Stimulated activated naive CD8-positive, alpha-beta T cell treated with anti-CD3 and anti-CD28 coated beads, Interleukin-15, amount 100 ng/mL, for 72 hours (primary cell): ENCODE results near the gene ACTL6B.
A peak's percentile ranks its signal among the peaks of the same experiment; 100 is the strongest.

Experiments
- ATAC-seq: fragments of 150-1000 bp; cut with Tn5 transposase; 2 replicates; pipeline ENCODE4 v1.10.0; 2021; ENCODE audit warnings: mild to moderate bottlenecking, moderate library complexity
- DNase-seq, 2 donors: peaks; one replicate each; pipeline ENCODE4 v3.0.0; 2021 to 2022
- H3K27ac Mint-ChIP-seq, 2 donors: one replicate each; pipeline ENCODE4 v1.8.0; 2022; ENCODE audit warnings: mild to moderate bottlenecking in 2 of 2, mixed read lengths in 2 of 2, moderate library complexity in 2 of 2
- H3K27me3 Mint-ChIP-seq: one replicate; pipeline ENCODE4 v1.8.0; 2022; ENCODE audit warnings: mixed read lengths
- H3K4me1 Mint-ChIP-seq: one replicate; pipeline ENCODE4 v1.8.0; 2022; ENCODE audit warnings: mild to moderate bottlenecking, mixed read lengths
- H3K4me3 Mint-ChIP-seq, 2 donors: one replicate each; pipeline ENCODE4 v1.8.0; 2022; ENCODE audit warnings: mild to moderate bottlenecking in 2 of 2, mixed read lengths in 2 of 2, moderate library complexity in 1 of 2
- H3K9me3 Mint-ChIP-seq, 2 donors: one replicate each; pipeline ENCODE4 v1.8.0; 2022; ENCODE audit warnings: mixed read lengths in 2 of 2

ACTL6B gene

DNA sequence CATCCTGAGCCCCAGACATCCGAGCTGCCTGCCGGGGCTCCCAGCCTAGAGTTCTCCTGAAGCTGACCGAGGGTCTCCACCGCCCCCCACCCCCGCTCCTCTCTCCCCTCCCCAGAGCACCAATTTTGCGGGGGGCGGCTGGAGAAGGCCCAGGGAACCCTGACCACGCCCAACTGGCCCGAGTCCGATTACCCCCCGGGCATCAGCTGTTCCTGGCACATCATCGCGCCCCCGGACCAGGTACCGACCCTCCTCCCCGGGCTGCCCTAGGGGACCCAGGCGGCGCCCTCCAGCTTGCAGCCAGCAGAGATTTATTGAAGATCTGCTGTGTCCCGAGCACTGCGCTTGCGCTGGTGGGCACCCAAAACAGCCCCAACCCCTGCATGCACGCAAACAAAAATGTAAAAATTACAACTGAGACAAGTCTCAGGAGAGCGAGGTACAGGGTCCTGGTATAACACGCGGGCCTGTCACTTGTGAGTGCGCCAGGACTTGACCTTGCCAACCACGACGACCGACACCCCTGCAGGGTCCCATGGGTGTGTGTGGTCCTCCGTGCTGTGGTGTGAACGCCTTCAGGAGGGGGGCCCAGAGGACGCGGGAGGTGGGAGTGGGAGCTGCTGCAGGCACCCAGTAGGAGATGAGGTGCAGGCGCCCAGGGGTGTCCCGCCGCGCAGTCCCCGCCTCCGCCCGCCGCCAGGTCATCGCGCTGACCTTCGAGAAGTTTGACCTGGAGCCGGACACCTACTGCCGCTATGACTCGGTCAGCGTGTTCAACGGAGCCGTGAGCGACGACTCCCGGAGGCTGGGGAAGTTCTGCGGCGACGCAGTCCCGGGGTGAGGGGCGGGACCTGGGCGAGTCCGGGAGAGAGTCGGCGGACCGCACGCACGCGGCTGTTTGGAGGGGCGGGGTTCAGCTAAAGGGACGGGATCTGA is 51.0 kb downstream of the ACTL6B start:
- DNase-seq (peak in 1 of 2 donors; percentile 45), ATAC-seq (peak; percentile 30)
- Mint-ChIP-seq H3K9me3 (no peaks in the 10 kb centered on the region), H3K27me3 (peaks cover 11% of the 10 kb centered on the region), H3K27ac (peak overlapping the region in 1 of 2 donors; percentile 89), H3K4me1 (peaks cover 26% of the 10 kb centered on the region), H3K4me3 (peak overlapping the region; percentile 83 to 96)

GRCh38 chr7:100604028-100604975 is 51.9 kb downstream of the ACTL6B start:
- DNase-seq (peak; percentile 81 to 88), ATAC-seq (peak; percentile 82)
- H3K4me1 Mint-ChIP-seq: peaks cover 26% of the 10 kb centered on the region
- H3K4me3 Mint-ChIP-seq: peak overlapping the region; percentile 83 to 96
- peak overlapping the region in 1 of 2 donors; percentile 92 for H3K27ac Mint-ChIP-seq
- no peaks in the 10 kb centered on the region for H3K9me3 Mint-ChIP-seq
- H3K27me3 Mint-ChIP-seq: peaks cover 11% of the 10 kb centered on the region

DNA sequence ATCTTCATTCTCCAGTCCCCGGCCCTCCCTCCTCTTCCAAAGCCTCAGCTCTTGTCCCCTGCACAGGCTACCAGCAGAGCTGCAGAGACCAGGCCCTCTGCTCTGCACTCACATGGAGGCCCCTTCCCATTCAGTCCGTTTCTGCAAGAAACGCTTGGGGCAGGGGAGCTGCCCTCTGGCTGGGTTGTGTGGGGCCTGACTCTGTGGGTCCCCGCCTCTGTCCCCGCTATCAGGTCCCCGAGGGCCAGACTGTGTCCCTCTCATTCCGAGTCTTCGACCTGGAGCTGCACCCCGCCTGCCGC is 52.6 kb downstream of the ACTL6B start:
- Mint-ChIP-seq H3K4me3 (peak overlapping the region; percentile 83 to 96), H3K9me3 (no peaks in the 10 kb centered on the region), H3K4me1 (peaks cover 26% of the 10 kb centered on the region), H3K27ac (peak overlapping the region in 1 of 2 donors; percentile 92), H3K27me3 (peaks cover 11% of the 10 kb centered on the region)
- ATAC-seq: peak; percentile 13
- no peak for DNase-seq

DNA sequence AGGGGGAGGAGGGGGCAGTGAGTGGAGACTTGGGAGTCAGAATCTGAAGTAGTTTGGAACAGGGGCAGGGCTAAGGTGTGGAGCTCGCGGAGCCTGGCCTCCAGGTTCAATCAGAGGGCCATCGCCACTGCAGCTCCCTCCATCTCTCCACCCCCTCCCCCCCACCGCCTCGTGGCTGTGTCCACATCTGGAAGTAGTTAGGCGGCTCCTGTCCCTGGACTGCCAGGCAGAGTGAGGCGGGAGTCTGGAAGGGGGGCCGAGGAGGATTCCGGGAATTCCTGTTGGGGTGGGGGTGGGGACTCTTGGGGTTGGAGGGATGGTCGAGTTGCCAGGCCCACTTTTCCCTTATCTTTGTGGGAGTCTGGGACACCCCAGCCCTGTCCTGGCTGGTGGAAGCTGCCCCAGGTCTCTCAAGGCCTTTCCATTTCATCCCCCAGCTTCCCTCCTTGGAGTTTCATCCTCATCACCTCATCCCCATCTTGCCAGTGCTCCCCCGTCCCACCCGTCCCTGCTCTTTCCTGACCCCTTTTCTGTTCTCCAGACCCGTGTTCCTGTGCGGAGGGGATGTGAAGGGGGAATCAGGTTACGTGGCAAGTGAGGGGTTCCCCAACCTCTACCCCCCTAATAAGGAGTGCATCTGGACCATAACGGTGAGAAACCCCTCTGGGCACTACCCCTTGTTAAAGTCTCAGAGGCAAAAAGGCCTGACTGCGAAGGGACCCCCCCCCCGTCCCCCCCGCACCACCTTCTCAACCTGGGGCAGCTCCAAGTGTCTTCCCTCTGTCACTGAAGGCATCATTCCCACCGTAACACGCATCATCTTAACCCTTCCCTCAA is 53.1 kb downstream of the ACTL6B start:
- no peak overlapping the region for H3K27ac Mint-ChIP-seq
- peaks cover 11% of the 10 kb centered on the region for H3K27me3 Mint-ChIP-seq
- no peaks in the 10 kb centered on the region for H3K9me3 Mint-ChIP-seq
- ATAC-seq (no peak), DNase-seq (no peak)
- H3K4me1 Mint-ChIP-seq: peaks cover 26% of the 10 kb centered on the region
- H3K4me3 Mint-ChIP-seq: peak overlapping the region; percentile 83 to 96

- H3K4me1 Mint-ChIP-seq: peaks cover 22% of the 10 kb centered on the region
- DNase-seq: no peak
- ATAC-seq: no peak
- H3K27ac Mint-ChIP-seq: no peak overlapping the region
- H3K4me3 Mint-ChIP-seq: no peak overlapping the region
- H3K27me3 Mint-ChIP-seq: peaks cover 7% of the 10 kb centered on the region
- no peaks in the 10 kb centered on the region for H3K9me3 Mint-ChIP-seq
These were observed 55.6 kb downstream of the ACTL6B start for GRCh38 chr7:100600730-100601038.

GRCh38 chr7:100599911-100600729 is 56.1 kb downstream of the ACTL6B start:
- Mint-ChIP-seq H3K27me3 (peaks cover 2% of the 10 kb centered on the region), H3K9me3 (no peaks in the 10 kb centered on the region), H3K4me3 (no peak overlapping the region), H3K4me1 (peaks cover 16% of the 10 kb centered on the region), H3K27ac (no peak overlapping the region)
- ATAC-seq (no peak), DNase-seq (no peak)

GRCh38 chr7:100598425-100598824 is 57.8 kb downstream of the ACTL6B start:
- H3K27me3 Mint-ChIP-seq: no peaks in the 10 kb centered on the region
- peak overlapping the region in 1 of 2 donors; percentile 26 for H3K27ac Mint-ChIP-seq
- DNase-seq (no peak), ATAC-seq (no peak)
- peaks cover 2% of the 10 kb centered on the region for H3K4me1 Mint-ChIP-seq
- H3K9me3 Mint-ChIP-seq: no peaks in the 10 kb centered on the region
- H3K4me3 Mint-ChIP-seq: no peak overlapping the region

DNA sequence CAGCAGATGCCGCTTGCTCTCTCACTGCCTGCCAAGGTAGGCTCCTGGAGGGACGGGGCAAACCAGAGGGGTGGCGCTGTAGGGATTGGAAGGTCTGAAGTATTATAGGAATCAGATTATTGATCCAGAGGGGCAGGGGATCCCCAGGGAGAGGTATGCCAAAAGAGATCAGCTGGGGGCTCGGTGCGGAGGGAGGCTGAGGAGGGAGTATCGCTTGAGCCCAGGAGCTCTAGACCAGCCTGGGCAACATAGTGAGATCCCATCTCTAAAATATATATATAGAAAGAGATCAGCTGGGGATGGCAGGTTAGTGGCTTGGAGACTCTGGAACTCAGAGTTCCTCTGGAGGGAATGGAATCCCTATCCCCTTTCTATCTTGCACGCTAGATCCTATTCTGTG is 61.1 kb downstream of the ACTL6B start:
- Mint-ChIP-seq H3K27ac (peak overlapping the region in 1 of 2 donors; percentile 54), H3K4me1 (no peaks in the 10 kb centered on the region), H3K9me3 (no peaks in the 10 kb centered on the region), H3K4me3 (no peak overlapping the region), H3K27me3 (peaks cover 6% of the 10 kb centered on the region)
- no peak for ATAC-seq
- no peak for DNase-seq
